ENCODE data around the gene NT5DC1.
"Not testable (repeated sequence)": the region's sequence is repeated elsewhere in the genome, so short reads cannot be mapped to it uniquely, and the experiment has no call there.

NT5DC1 gene

DNA sequence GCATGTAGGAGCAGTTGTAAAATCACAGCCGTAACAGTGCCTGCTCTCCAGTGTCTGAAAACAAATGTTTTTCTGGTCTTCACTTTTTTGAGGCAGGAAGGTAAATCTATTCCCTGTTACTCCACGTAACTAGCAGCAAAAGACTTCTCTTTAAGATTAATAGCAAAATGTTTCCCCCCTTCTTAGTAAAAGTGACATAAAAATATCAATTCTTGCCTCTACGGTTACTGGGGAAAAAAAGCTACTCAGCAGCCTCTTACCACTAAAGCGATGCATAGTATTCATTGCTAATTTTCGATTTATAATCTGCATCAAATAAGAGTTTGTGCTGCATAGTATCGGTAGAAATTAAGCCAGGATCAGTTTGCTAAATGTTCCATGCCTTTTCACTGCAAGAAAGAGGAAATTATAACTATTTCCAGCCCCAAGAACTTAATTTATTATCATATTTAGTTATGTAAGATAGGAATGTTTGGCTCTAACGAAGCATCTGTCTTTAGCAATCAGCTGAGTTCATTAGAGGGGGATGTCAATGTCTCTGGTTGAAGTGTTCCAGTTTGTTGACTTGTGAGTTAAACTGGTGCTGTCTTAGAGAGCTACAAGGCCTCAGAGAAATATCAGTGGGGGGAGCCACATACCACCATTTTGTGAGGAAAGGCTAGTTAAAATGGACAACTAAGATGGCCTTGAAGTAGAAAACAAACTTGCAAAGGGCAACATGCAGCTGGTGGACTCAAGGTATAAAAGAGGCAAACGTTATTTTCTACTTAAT lies 179.7 kb downstream of the NT5DC1 start:
- DNase-seq: no peak

DNA sequence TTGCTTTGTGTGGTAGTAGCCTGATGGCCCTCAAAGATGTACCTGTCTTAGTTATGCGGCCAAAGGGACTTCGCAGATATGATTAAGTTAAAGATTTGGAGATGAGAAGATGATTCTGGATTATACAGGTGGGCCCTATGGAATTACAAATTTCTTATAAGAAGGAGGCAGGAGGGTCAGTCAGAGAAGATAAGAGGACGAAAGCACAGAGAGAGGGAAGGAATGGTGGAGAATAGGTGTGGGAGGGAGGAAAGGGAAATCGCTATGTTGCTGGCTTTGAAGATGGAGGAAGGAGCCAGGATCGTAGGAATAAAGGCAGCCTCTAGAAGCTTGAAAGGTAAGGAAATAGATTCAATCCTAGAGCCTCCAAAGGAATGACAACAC lies 180.3 kb downstream of the NT5DC1 start:
- DNase-seq: no peak

DNA sequence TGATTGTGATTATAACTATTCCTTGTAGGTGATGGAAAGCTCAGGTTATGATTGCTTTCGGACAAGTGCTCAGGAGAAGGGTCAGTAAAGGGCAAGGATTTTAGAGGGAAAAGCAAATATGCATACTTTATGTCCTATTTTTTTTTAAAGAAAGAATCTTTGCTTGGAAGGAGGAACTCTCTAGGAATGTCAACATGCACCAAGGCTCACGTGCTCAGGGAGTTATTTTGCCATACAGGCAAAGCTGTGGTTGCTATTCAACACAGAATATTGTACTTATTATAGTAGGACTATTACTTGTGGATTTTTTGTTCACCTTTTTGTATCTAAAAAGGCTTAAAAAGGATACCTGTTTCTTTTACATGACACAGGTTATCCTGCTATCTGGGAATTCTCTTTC lies 182.0 kb downstream of the NT5DC1 start:
- no peak for DNase-seq

DNA sequence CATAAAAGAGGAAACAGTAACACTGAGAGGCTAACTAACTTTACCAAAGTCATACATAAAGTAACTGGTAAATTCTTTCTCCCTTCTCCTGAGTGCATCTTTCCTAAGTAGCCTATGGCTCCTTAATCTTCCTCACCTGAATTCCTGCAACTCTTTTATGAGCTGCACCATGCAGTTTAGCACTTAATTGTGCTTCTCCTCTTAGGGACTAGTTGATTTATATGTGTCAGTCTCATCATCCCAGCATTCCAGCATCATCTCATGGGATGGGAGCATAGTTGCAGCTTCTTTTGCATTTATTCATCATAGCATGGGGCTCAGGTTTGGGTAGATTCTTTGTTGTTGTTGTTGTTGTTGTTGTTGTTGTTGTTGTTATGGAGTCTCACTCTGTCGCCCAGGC lies 182.5 kb downstream of the NT5DC1 start:
- DNase-seq: no peak

DNA sequence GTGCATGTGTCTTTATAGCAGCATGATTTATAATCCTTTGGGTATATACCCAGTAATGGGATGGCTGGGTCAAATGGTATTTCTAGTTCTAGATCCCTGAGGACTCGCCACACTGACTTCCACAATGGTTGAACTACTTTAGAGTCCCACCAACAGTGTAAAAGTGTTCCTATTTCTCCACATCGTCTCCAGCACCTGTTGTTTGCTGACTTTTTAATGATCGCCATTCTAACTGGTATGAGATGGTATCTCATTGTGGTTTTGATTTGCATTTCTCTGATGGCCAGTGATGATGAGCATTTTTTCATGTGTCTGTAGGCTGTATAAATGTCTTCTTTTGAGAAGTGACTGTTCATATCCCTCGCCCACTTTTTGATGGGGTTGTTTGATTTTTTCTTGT lies 184.3 kb downstream of the NT5DC1 start:
- DNase-seq: not testable (repeated sequence)

DNA sequence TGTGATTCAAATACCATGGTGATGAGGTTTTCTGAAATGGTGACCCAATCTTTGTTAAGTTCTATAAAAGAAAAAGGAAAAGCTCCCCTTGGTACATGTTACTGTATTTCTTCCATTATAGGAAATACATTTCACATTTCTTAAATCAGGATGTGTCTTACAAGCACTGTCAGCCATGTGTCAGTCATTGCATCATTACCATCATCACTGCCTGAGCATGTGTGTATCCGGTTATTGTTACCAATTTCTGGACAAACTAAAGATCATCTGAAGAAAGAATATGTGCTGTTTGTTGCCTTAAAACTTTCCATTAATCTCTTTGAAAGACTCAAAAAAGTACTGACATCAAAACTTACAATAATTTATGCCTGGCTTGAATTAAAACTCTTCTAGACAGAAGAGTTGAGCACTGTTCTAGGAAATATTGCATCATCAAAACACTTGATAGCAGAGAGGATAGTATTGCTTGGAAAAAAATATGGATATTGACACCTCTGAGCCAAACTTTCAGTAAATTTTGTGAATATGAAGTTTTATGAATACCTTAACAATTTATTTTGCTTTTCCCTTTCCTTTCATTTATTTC lies 186.2 kb downstream of the NT5DC1 start:
- no peak for DNase-seq

DNA sequence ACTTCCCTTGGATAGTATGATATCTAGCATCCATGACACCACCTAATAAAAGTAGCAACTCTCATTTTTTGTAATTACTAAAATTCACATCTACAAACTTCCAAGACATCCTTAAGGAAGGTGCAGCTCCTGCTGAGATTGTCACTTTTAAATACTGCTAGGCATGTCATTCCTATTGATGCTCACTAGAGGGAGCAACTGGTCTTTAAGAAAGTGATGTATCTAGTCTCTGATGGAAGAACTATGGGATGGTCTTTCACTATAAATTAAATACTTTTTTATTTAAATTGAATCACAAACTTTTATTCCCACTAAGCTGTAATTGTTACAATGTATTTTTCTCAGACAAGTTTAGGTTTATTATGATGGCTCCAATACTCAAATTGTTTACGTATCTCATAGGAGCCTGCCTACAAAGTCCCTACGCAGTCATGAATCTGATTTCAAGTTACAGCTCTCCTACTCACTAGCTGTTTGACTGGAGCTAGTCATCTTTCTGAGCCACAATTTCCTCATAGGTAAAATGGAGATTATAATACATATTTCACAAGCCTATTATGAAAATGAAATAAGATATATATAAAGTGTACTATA lies 187.1 kb downstream of the NT5DC1 start:
- no peak for DNase-seq

DNA sequence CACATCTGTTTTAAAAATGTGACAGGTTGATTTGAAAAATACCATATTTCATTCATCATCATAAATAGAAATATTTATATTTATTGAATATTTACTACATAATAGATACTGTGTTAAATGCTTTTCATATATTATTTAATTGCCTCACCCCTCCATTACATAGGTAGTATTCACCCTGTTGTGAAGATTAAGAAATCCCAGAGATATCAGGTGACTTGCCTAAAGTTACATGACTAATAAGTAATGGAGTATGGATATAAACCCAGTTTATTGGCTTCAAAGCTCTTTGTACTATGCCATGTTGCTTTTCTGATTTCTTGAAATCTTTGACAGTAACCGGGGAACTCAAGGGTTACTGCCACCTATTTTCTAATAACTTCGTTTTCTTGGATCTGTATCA lies 189.2 kb downstream of the NT5DC1 start:
- DNase-seq: no peak

DNA sequence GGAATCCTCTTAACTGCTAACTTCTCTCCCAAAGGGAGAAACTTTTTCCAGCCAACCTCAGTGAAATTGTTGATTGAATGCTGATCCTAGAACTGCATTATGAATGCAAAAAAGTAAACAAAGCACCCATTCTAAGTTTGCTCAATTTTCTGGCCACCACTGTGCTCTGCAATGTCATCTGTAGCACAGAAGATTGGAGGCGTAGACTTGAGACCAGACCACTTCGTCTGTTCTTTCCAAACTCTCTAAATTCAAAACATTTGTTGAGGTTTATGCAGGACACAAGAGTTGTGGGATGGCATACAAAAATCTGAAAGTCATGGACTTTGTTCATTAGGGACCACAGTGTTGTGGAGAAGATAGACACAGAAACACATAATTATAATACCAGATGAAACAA lies 190.1 kb downstream of the NT5DC1 start:
- DNase-seq: no peak

DNA sequence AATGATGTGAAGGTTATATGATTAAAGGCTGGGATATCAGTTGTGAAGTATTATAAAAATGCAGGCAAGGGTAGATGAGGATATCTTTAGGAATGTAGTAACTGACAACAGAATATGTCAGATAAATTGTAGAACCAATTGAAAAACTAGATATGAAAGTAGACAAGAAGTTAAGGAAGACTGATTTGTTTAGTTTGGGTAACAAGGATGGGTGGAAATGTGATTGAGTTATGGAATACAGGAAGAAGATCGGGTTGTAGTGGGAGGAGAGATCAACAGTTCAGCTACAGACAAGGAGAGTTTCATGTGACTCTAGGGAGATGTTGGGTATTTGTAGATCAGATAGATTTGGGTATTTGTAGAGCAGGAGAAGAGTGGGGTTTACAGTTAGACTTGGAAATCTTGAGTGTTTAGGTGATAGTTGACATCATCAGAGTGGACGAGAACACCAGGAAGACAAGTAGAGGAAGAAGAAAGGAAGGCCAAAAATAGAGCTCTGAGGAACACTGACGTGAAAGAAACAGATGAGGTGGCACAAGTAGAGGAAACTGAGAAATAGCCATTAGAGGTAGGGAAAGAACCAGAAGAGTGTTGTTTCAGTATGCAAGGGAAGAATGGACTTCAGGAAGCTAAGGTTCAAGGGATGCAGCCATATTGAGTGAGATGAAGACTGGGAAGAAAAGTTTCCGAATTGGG lies 191.2 kb downstream of the NT5DC1 start:
- no peak for DNase-seq

DNA sequence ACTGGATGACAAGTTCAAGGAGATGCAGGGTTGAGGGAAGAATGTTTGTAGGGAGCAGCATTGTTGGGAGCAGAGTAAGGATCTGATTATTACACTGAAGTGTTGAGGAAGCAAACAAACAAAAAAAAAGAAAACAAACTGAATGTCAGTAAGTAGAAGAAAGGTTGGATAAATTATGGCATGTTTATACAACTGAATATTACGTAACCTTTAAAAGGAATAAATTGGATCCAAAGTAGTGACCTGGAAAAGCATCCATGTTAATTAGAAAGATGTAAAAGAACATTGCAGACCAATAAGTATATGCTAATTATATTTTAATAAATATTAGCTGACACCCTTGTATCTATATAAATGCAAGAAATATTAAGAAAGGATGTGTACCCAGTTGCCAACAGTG lies 191.9 kb downstream of the NT5DC1 start:
- no peak for DNase-seq

DNA sequence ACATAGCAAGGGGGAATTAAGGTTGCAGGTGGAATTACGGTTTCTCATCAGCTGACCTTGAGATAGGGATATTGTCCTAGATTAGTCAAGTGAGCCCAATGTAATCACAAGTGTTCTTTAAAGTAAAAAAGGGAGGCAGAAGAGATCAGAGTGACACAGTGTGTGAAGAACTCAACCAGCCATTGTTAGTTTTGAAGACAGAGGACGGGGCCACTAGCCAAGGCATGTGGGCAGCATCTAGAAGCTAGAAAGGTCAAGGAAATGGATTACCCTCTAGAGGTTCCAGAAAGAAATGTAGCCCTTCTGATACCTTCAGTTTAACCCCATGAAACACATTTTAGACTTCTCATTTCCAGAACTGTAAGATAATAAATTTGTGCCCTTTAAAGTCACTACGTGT lies 197.6 kb downstream of the NT5DC1 start:
- DNase-seq: no peak

DNA sequence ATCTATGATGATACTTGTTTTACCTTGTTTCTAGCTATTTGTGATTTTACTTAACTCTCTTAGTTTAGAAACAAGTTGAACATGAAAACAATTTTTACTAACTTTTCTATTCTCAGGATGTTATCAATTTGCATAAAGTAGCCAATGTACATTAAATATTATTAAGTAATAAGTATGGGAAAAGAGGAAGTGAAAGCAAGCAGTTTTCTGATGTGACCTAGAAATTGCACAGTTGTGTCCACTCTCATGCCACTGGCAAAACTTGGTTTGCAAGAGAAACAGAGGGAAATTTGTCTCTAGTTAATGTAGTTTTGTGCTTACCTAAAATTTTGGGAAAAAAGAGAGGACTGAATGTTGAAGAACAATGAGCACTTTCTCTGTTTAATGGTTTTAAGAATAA lies 198.3 kb downstream of the NT5DC1 start:
- DNase-seq: no peak
